GM12878 (cell line): Measurements from ENCODE around the gene MRPS9. TPM values are rescaled to one million over a fixed set of nuclear protein-coding genes. Genes with fewer than 3 reads are reported as not detected.

ENCODE experiments used
- ATAC-seq: fragments of 200-7000 bp; cut with Tn5 transposase; 3 replicates; pipeline ENCODE4 v1.9.1; 2020; ENCODE audit warnings: mild to moderate bottlenecking, moderate library complexity
- BruUV-seq: library from RNA; stranded (reverse); fragments of 400-500 nt; replicated peaks from 2 replicates; lab custom pipeline; 2021; lab: Mats Ljungman, UMichigan
- CTCF ChIA-PET: fragments of 300-600 bp; sonication (Branson Sonifier 250); formaldehyde crosslinking; extraction: SDS; loops from one replicate; lab custom pipeline; 2021; ENCODE audit warnings: inconsistent platforms; lab: Yijun Ruan, JAX
- POLR2A ChIA-PET: fragments of 350-600 bp; formaldehyde crosslinking; extraction: SDS; loops from one replicate; lab custom pipeline; 2021; ENCODE audit warnings: inconsistent platforms; lab: Charles Lee
- RAD21 ChIA-PET: fragments of 300-600 bp; sonication (Branson Sonifier 250); formaldehyde crosslinking; loops from one replicate; lab custom pipeline; 2023; ENCODE audit warnings: antibody characterized with exemption; ENCODE audit not compliant: unreplicated experiment; lab: Charles Lee
- SMC1A ChIA-PET: fragments of 300-600 bp; sonication (Branson Sonifier 250); formaldehyde crosslinking; loops from one replicate; lab custom pipeline; 2023; ENCODE audit not compliant: unreplicated experiment, uncharacterized antibody; lab: Charles Lee
- DNase-seq: peaks from one replicate; pipeline ENCODE4 v3.0.0-alpha.2; 2011; ENCODE audit warnings: low read depth, low spot score
- FAIRE-seq: peaks from 3 replicates; lab custom pipeline; 2011; peaks lifted over from hg19 to GRCh38; lab: Jason Lieb, UNC
- H2AFZ ChIP-seq: 2 replicates; pipeline ENCODE4 v1.6.0; 2011; ENCODE audit warnings: low read depth, low read length, control low read depth; ENCODE audit not compliant: control insufficient read depth
- H3K27ac ChIP-seq: 2 replicates; pipeline ENCODE4 v1.5.1; 2011; ENCODE audit warnings: control low read depth; ENCODE audit not compliant: control insufficient read depth, insufficient read depth
- H3K27me3 ChIP-seq, 2 experiments: replicated peaks in 1 of 2; 2 replicates each; pipeline versions ENCODE4 v1.6.0 to v1.6.1; 2011; ENCODE audit warnings: low read length in 1 of 2; ENCODE audit not compliant: control insufficient read depth in 2 of 2, insufficient read depth in 2 of 2
- H3K36me3 ChIP-seq, 2 experiments: 2 replicates each; pipeline ENCODE4 v1.5.1; 2011; ENCODE audit warnings: low read length in 1 of 2; ENCODE audit not compliant: control insufficient read depth in 2 of 2, insufficient read depth in 2 of 2
- H3K4me1 ChIP-seq: 2 replicates; pipeline ENCODE4 v1.6.1; 2011; ENCODE audit warnings: mild to moderate bottlenecking, low read length, moderate library complexity, mixed read lengths; ENCODE audit not compliant: control insufficient read depth, insufficient read depth
- H3K4me2 ChIP-seq: 2 replicates; pipeline ENCODE4 v1.6.0; 2011; ENCODE audit warnings: control low read depth; ENCODE audit not compliant: control insufficient read depth, insufficient read depth
- H3K4me3 ChIP-seq: fragments of 200-600 bp; sonication (generic); 2 replicates; pipeline ENCODE4 v1.5.1; 2016
- H3K79me2 ChIP-seq: 2 replicates; pipeline ENCODE4 v1.6.0; 2011; ENCODE audit warnings: low read length; ENCODE audit not compliant: control insufficient read depth, insufficient read depth
- H3K9ac ChIP-seq: 2 replicates; pipeline ENCODE4 v1.8.0; 2011; ENCODE audit warnings: low read length, control low read depth, mixed read lengths; ENCODE audit not compliant: control insufficient read depth, insufficient read depth
- H3K9me3 ChIP-seq: replicated peaks from 3 replicates; pipeline ENCODE4 v1.5.1; 2011; ENCODE audit warnings: mild to moderate bottlenecking, low read length; ENCODE audit not compliant: control insufficient read depth, insufficient read depth
- H4K20me1 ChIP-seq: 2 replicates; pipeline ENCODE4 v1.6.0; 2011; ENCODE audit not compliant: control insufficient read depth, insufficient read depth
- BACH1 ChIP-seq: fragments of 450-650 bp; IDR thresholded peaks from 2 replicates; pipeline ENCODE4 v1.6.1; 2017; ENCODE audit warnings: mild to moderate bottlenecking, borderline replicate concordance
- BMI1 ChIP-seq: fragments of 450-650 bp; IDR thresholded peaks from 2 replicates; pipeline ENCODE4 v1.6.1; 2016; ENCODE audit warnings: mild to moderate bottlenecking, moderate library complexity, borderline replicate concordance
- CREB1 ChIP-seq: IDR thresholded peaks from 2 replicates; pipeline ENCODE4 v1.6.1; 2012; ENCODE audit warnings: low read depth, mild to moderate bottlenecking, inconsistent platforms
- EP300 ChIP-seq, 2 experiments: fragments of 150-350 bp in 1 of 2; IDR thresholded peaks; 2 replicates each; pipeline ENCODE4 v1.6.1; 2011 to 2012; ENCODE audit warnings: low read depth in 2 of 2, low read length in 2 of 2, borderline replicate concordance in 1 of 2, improper control_type of control experiment in 1 of 2, inconsistent platforms in 1 of 2; ENCODE audit not compliant: control insufficient read depth in 1 of 2
- RAD51 ChIP-seq: fragments of 450-650 bp; IDR thresholded peaks from 2 replicates; pipeline ENCODE4 v1.6.1; 2016; ENCODE audit warnings: moderate library complexity, mild to moderate bottlenecking, inconsistent platforms
- SPI1 ChIP-seq: IDR thresholded peaks from 2 replicates; pipeline ENCODE4 v1.6.1; 2011; ENCODE audit warnings: low read depth, mild to moderate bottlenecking, low read length, moderate library complexity, borderline replicate concordance; ENCODE audit not compliant: insufficient read depth
- SUPT20H ChIP-seq: IDR thresholded peaks from 2 replicates; pipeline ENCODE4 v1.6.1; 2011; ENCODE audit warnings: low read depth, mild to moderate bottlenecking, low read length, moderate library complexity, borderline replicate concordance; ENCODE audit not compliant: control insufficient read depth
- WGBS: methylation state at CpG from one replicate; pipeline ENCODE4 v1.1.6; 2016; ENCODE audit warnings: low lambda C conversion rate; ENCODE audit not compliant: insufficient replicate concordance, insufficient coverage; ENCODE audit errors: missing lambda C conversion rate; 5-methylcytosine and 5-hydroxymethylcytosine counted together
- in situ Hi-C: fragments of 300-500 bp; cut with MboI; formaldehyde crosslinking; loops from 9 replicates; pipeline ENCODE4 v1.14.3; 2018; ENCODE audit warnings: mixed read lengths
- intact Hi-C: fragments of 100-400 bp; cut with micrococcal nuclease; formaldehyde crosslinking; loops from one replicate; pipeline ENCODE4 v1.14.2; 2022; ENCODE audit not compliant: unreplicated experiment
- polyA plus RNA-seq, 11 experiments: library from polyadenylated mRNA; depleted of rRNA in 4 of 11; unstranded in 6 of 11; stranded (reverse) in 5 of 11; fragments of >200 nt; fragmentation: Nextera tagmentation in 4 of 11; fragmentation: Illumina TruSeq in 1 of 11; extraction: Ambion mirVana in 4 of 11; extraction: Trizol in 1 of 11; gene quantifications; 1 replicate in 1 of 11; 2 replicates in 10 of 11; pipeline versions ENCODE4 v1.2.1 to v1.2.3, GENCODE V29; 2011 to 2016; ENCODE audit warnings: inconsistent platforms in 2 of 11, missing spikeins in 2 of 11, low read depth in 1 of 11
- total RNA-seq, 4 experiments: library from RNA; depleted of rRNA in 3 of 4; stranded (reverse); fragments of >200 nt in 3 of 4; fragmentation: Illumina TruSeq in 1 of 4; extraction: Trizol in 1 of 4; gene quantifications; 2 replicates each; pipeline versions ENCODE4 v1.2.1 to v1.2.3, GENCODE V29; 2013 to 2021
- TF ChIP-seq, protein P1 (sequence below): fragments of 150-350 bp; IDR thresholded peaks from 2 replicates; pipeline ENCODE4 v1.6.1; 2016; ENCODE audit warnings: low read depth, low read length
- TF ChIP-seq, protein P2 (sequence below): IDR thresholded peaks from 2 replicates; pipeline ENCODE4 v1.6.1; 2012; ENCODE audit warnings: low read depth, low read length, improper control_type of control experiment
- TF ChIP-seq, protein P3 (sequence below): IDR thresholded peaks from 2 replicates; pipeline ENCODE4 v1.6.1; 2011; ENCODE audit warnings: borderline replicate concordance, low read depth, mild to moderate bottlenecking, moderate library complexity, mixed read lengths, low read length; ENCODE audit not compliant: insufficient read depth; ENCODE audit errors: extremely low read length
- TF ChIP-seq, protein P4 (sequence below): IDR thresholded peaks from 2 replicates; pipeline ENCODE4 v1.6.1; 2011; ENCODE audit warnings: low read depth, low read length, improper control_type of control experiment, borderline replicate concordance
- TF ChIP-seq, protein P5 (sequence below): fragments of 450-650 bp; IDR thresholded peaks from 2 replicates; pipeline ENCODE4 v1.6.1; 2017; ENCODE audit warnings: borderline replicate concordance

Gene MRPS9
- total and polyA plus RNA-seq, 10 of the 15 experiments (the other 5 are each of a cell fraction or from before 2014, with no cell fraction given) = 39.1 to 111 (median 63.4) TPM

DNA sequence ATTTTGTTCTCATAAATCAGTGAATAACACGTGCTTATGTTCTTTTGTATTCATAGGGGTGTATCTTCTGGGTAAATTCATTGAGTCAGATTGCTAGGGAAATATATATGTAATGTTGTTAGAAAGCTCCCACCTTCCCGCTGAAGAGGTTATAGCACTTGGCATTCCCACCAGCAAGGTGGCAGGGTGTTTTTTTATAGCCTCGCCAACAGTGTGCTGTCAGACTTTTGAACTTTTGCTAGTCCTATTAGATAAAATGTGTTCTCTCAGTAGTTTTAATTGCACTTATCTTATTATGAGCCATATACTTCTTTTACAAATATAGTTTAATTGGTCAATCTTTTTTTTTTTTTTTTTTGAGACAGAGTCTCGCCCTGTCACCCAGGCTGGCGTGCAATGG is 31.0 kb downstream of the MRPS9 start (continued):
- TF ChIP-seq, protein P1, sequence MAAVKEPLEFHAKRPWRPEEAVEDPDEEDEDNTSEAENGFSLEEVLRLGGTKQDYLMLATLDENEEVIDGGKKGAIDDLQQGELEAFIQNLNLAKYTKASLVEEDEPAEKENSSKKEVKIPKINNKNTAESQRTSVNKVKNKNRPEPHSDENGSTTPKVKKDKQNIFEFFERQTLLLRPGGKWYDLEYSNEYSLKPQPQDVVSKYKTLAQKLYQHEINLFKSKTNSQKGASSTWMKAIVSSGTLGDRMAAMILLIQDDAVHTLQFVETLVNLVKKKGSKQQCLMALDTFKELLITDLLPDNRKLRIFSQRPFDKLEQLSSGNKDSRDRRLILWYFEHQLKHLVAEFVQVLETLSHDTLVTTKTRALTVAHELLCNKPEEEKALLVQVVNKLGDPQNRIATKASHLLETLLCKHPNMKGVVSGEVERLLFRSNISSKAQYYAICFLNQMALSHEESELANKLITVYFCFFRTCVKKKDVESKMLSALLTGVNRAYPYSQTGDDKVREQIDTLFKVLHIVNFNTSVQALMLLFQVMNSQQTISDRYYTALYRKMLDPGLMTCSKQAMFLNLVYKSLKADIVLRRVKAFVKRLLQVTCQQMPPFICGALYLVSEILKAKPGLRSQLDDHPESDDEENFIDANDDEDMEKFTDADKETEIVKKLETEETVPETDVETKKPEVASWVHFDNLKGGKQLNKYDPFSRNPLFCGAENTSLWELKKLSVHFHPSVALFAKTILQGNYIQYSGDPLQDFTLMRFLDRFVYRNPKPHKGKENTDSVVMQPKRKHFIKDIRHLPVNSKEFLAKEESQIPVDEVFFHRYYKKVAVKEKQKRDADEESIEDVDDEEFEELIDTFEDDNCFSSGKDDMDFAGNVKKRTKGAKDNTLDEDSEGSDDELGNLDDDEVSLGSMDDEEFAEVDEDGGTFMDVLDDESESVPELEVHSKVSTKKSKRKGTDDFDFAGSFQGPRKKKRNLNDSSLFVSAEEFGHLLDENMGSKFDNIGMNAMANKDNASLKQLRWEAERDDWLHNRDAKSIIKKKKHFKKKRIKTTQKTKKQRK = no peak
- TF ChIP-seq, all 136 proteins: peak for 0

DNA sequence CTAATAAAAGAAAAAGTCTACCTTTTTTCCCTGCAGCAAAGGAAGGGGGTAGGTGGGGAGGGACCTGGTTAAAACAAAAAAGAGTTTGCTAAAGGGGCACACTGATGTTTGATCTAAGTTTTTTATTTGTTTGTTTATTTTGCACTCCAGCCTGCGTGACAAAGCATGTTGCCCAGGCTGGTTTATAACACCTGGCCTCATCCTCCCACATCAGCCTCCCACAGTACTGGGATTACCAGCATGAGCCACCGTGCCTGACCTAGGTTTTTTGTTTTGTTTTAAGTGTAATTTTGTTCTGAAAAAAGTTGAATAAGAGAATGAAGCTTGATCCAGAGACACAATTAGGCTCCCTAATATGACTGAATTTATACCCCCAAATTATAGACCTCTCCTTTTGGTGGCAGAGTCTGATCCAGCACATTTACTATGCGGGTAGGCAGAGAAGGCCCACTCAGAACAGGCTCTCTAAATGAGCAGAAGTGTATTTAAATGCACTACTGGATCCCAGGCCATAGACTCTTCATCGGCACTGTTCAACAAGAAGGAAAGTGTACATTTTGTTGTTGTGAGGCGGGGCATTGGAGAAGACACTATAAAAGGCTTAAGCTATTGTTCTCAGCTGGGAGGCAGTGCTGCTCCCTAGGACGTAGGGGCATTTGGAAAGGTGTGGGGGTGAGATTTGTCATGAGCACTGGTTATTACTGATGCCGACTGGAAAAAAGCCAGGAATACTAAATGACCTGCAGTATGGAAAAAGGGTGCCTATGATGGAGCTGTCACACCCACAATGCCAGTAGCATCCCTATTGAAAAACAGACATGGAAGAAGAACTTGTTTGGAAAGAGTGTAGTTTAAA is 32.4 kb downstream of the MRPS9 start:
- Histone ChIP-seq H3K4me2 (no peak overlapping the region), H3K79me2 (no peaks in the 10 kb centered on the region; the same call in 1 of the 2 replicates)
- intact Hi-C loops = no loop called here
- TF ChIP-seq, protein P2, sequence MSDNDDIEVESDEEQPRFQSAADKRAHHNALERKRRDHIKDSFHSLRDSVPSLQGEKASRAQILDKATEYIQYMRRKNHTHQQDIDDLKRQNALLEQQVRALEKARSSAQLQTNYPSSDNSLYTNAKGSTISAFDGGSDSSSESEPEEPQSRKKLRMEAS = no peak
- TF ChIP-seq, protein P3, sequence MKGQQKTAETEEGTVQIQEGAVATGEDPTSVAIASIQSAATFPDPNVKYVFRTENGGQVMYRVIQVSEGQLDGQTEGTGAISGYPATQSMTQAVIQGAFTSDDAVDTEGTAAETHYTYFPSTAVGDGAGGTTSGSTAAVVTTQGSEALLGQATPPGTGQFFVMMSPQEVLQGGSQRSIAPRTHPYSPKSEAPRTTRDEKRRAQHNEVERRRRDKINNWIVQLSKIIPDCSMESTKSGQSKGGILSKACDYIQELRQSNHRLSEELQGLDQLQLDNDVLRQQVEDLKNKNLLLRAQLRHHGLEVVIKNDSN = no peak
- no peak for TF ChIP-seq SUPT20H
- TF ChIP-seq CREB1 = no peak
- TF ChIP-seq, protein P4, sequence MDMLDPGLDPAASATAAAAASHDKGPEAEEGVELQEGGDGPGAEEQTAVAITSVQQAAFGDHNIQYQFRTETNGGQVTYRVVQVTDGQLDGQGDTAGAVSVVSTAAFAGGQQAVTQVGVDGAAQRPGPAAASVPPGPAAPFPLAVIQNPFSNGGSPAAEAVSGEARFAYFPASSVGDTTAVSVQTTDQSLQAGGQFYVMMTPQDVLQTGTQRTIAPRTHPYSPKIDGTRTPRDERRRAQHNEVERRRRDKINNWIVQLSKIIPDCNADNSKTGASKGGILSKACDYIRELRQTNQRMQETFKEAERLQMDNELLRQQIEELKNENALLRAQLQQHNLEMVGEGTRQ = no peak
- TF ChIP-seq SPI1 = no peak
- TF ChIP-seq BMI1 = no peak
- no peak for TF ChIP-seq RAD51
- TF ChIP-seq, protein P5, sequence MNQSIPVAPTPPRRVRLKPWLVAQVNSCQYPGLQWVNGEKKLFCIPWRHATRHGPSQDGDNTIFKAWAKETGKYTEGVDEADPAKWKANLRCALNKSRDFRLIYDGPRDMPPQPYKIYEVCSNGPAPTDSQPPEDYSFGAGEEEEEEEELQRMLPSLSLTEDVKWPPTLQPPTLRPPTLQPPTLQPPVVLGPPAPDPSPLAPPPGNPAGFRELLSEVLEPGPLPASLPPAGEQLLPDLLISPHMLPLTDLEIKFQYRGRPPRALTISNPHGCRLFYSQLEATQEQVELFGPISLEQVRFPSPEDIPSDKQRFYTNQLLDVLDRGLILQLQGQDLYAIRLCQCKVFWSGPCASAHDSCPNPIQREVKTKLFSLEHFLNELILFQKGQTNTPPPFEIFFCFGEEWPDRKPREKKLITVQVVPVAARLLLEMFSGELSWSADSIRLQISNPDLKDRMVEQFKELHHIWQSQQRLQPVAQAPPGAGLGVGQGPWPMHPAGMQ = no peak
- no peak for TF ChIP-seq EP300 (IDR thresholded peaks at IDR 0.05; ENCODE audit: borderline replicate concordance in 1 of 2, control insufficient read depth in 1 of 2, low read depth in 2 of 2, low read length in 2 of 2)
- TF ChIP-seq BACH1 = no peak

More for the DNA sequence above, 32.4 kb downstream of the MRPS9 start:
- ChIA-PET POLR2A (interaction anchor here (0.5 kb wide), 2 partner anchors 123 to 244 kb away, joined by 3 to 4 read pairs; no protein-coding TSS in a partner anchor), CTCF (interaction anchor here (0.7 to 1.5 kb wide), 3 partner anchors 11 to 14 kb away, joined by 3 to 4 read pairs (median 3); no protein-coding TSS in a partner anchor), SMC1A (interaction anchor here (0.9 to 2.1 kb wide), 4 partner anchors 14 to 32 kb away, joined by 3 to 5 read pairs (median 4); partner anchors contain the start of gene MRPS9), RAD21 (interaction anchor here (0.8 to 1.7 kb wide), 4 partner anchors 13 to 32 kb away, joined by 3 to 5 read pairs (median 4); partner anchors contain the start of gene MRPS9)
- peaks cover 5% of the 10 kb centered on the region; the same call in 1 of the 2 replicates for H3K4me1 ChIP-seq
- in situ Hi-C loops = no loop called here
- no TSS peak for BruUV-seq
- H3K9me3 ChIP-seq = no peaks in the 10 kb centered on the region
- no peaks in the 10 kb centered on the region for H3K27me3 ChIP-seq
- no peak for DNase-seq
- H4K20me1 ChIP-seq = no peaks in the 10 kb centered on the region
- H3K36me3 ChIP-seq = peaks cover 0 to 6% of the 10 kb centered on the region in 2 experiments; a peak in 2 of 4 replicates
- no peak overlapping the region for H2AFZ ChIP-seq
- no peak overlapping the region for H3K9ac ChIP-seq
- WGBS = 61% methylated on average over 7 of the region's 7 CpGs
- no peak overlapping the region for H3K27ac ChIP-seq
- FAIRE-seq = no peak
- H3K4me3 ChIP-seq = no peak overlapping the region
- peak; percentile 34; the same call in 2 of the 3 replicates for ATAC-seq
